CD4-positive, alpha-beta T cell treated with Interleukin-4 for 4 hours (primary cell): ENCODE data around the gene MAGI1.

Experiments
- DNase-seq: peaks from one replicate; pipeline ENCODE4 v3.0.0-alpha.2; 2020

Gene MAGI1

GRCh38 chr3:65968996-65969395 is 69.7 kb downstream of the MAGI1 start:
- no peak for DNase-seq

GRCh38 chr3:65967451-65967850 is 71.3 kb downstream of the MAGI1 start:
- no peak for DNase-seq

- DNase-seq, result no peak
Observed at GRCh38 chr3:65964838-65965237, 73.9 kb downstream of the MAGI1 start.

- DNase-seq, result no peak
Observed at GRCh38 chr3:65963787-65964677, 74.7 kb downstream of the MAGI1 start.

GRCh38 chr3:65961733-65962132 is 77.0 kb downstream of the MAGI1 start:
- no peak for DNase-seq

GRCh38 chr3:65961128-65961527 is 77.6 kb downstream of the MAGI1 start:
- DNase-seq, result no peak

- DNase-seq, result no peak
Observed at GRCh38 chr3:65960087-65960486, 78.6 kb downstream of the MAGI1 start.

GRCh38 chr3:65958216-65958615 is 80.5 kb downstream of the MAGI1 start:
- DNase-seq, result no peak

GRCh38 chr3:65955792-65956477 is 82.8 kb downstream of the MAGI1 start:
- no peak for DNase-seq

GRCh38 chr3:65953881-65954733 is 84.6 kb downstream of the MAGI1 start:
- no peak for DNase-seq

GRCh38 chr3:65953301-65953812 is 85.4 kb downstream of the MAGI1 start:
- no peak for DNase-seq

GRCh38 chr3:65952842-65953241 is 85.9 kb downstream of the MAGI1 start:
- DNase-seq, result no peak

GRCh38 chr3:65951836-65952505 is 86.7 kb downstream of the MAGI1 start:
- no peak for DNase-seq

- no peak for DNase-seq
Observed at GRCh38 chr3:65950340-65951326, 88.1 kb downstream of the MAGI1 start.

- DNase-seq, result no peak
Observed at GRCh38 chr3:65948841-65949573, 89.7 kb downstream of the MAGI1 start.

- DNase-seq, result no peak
Observed at GRCh38 chr3:65946438-65946837, 92.3 kb downstream of the MAGI1 start.

GRCh38 chr3:65945953-65946352 is 92.8 kb downstream of the MAGI1 start:
- DNase-seq, result no peak

GRCh38 chr3:65945480-65945879 is 93.2 kb downstream of the MAGI1 start:
- no peak for DNase-seq

GRCh38 chr3:65944252-65944651 is 94.5 kb downstream of the MAGI1 start:
- DNase-seq, result no peak

GRCh38 chr3:65939801-65940246 is 98.9 kb downstream of the MAGI1 start:
- no peak for DNase-seq
